ENCODE data around the gene SCGB3A1.

The SCGB3A1 gene

GRCh38 chr5:180558232-180558631 lies 33.1 kb downstream of the SCGB3A1 start:
- no peak overlapping the region for H3K18ac ChIP-seq (ENCODE audit: low read length)
- H2BK15ac ChIP-seq (ENCODE audit: low read length) = no peak overlapping the region
- WGBS, 2 donors (ENCODE audit: extremely low coverage in 2 of 2, insufficient read length in 2 of 2, insufficient replicate concordance in 1 of 2) = no CpG with 5 or more reads among the region's 11 CpGs
- H2AK5ac ChIP-seq (ENCODE audit: low read depth, low read length) = no peak overlapping the region
- no peak overlapping the region for H3K4me2 ChIP-seq (ENCODE audit: insufficient read depth, low read length, poor library complexity, severe bottlenecking)
- no peak overlapping the region for H2BK120ac ChIP-seq (ENCODE audit: low read depth, low read length)
- no peak overlapping the region for H3K27ac ChIP-seq (replicated peaks; ENCODE audit: low read length)
- H3K4me3 ChIP-seq (ENCODE audit: low read length in 2 of 2) = no peak overlapping the region
- peaks cover 2% of the 10 kb centered on the region for H3K79me1 ChIP-seq (ENCODE audit: low read depth, low read length)
- DNase-seq (ENCODE audit: low spot score) = no peak
- no peak overlapping the region for H4K91ac ChIP-seq (ENCODE audit: low read depth, low read length, poor library complexity)
- H3K9ac ChIP-seq (ENCODE audit: low read depth, low read length, poor library complexity) = no peak overlapping the region
- H2BK12ac ChIP-seq (ENCODE audit: low read length) = no peak overlapping the region
- no peak overlapping the region for H2BK5ac ChIP-seq (ENCODE audit: low read length)
- no peak overlapping the region for H3K23ac ChIP-seq (ENCODE audit: low read depth, low read length, poor library complexity)
- H3K36me3 ChIP-seq (replicated peaks in 1 of 2; ENCODE audit: control insufficient read depth in 2 of 2, insufficient read depth in 2 of 2, low read length in 2 of 2) = peaks cover 5 to 89% of the 10 kb centered on the region in 2 donors
- H3K4ac ChIP-seq (ENCODE audit: low read length) = no peak overlapping the region
- H3K14ac ChIP-seq (ENCODE audit: low read length) = no peak overlapping the region
- peaks cover 0 to 10% of the 10 kb centered on the region in 2 donors for H3K9me3 ChIP-seq (replicated peaks in 1 of 2; ENCODE audit: control insufficient read depth in 2 of 2, insufficient read depth in 1 of 2, low read depth in 1 of 2, low read length in 2 of 2)
- H2AFZ ChIP-seq (ENCODE audit: low read length) = no peak overlapping the region
- H3K27me3 ChIP-seq (ENCODE audit: control insufficient read depth in 3 of 3, insufficient read depth in 3 of 3, low read depth in 1 of 3, low read length in 3 of 3) = no peaks in the 10 kb centered on the region
- no peak overlapping the region for H4K8ac ChIP-seq (ENCODE audit: low read depth, low read length)
- no peaks in the 10 kb centered on the region for H3K4me1 ChIP-seq (ENCODE audit: control insufficient read depth in 2 of 2, insufficient read depth in 1 of 2, low read depth in 1 of 2, low read length in 2 of 2)

- Histone ChIP-seq H2AK5ac (ENCODE audit: low read depth, low read length) (no peak overlapping the region), H3K9me3 (replicated peaks in 1 of 2; ENCODE audit: control insufficient read depth in 2 of 2, insufficient read depth in 1 of 2, low read depth in 1 of 2, low read length in 2 of 2) (peaks cover 0 to 10% of the 10 kb centered on the region in 2 donors), H3K4me2 (ENCODE audit: insufficient read depth, low read length, poor library complexity, severe bottlenecking) (no peak overlapping the region), H2BK5ac (ENCODE audit: low read length) (no peak overlapping the region), H3K14ac (ENCODE audit: low read length) (no peak overlapping the region), H2BK12ac (ENCODE audit: low read length) (no peak overlapping the region), H2AFZ (ENCODE audit: low read length) (no peak overlapping the region), H2BK15ac (ENCODE audit: low read length) (no peak overlapping the region), H3K79me1 (ENCODE audit: low read depth, low read length) (peaks cover 2% of the 10 kb centered on the region), H3K9ac (ENCODE audit: low read depth, low read length, poor library complexity) (no peak overlapping the region), H3K4ac (ENCODE audit: low read length) (no peak overlapping the region), H3K18ac (ENCODE audit: low read length) (no peak overlapping the region), H3K27ac (replicated peaks; ENCODE audit: low read length) (no peak overlapping the region), H3K27me3 (ENCODE audit: control insufficient read depth in 3 of 3, insufficient read depth in 3 of 3, low read depth in 1 of 3, low read length in 3 of 3) (no peaks in the 10 kb centered on the region), H3K4me1 (ENCODE audit: control insufficient read depth in 2 of 2, insufficient read depth in 1 of 2, low read depth in 1 of 2, low read length in 2 of 2) (no peaks in the 10 kb centered on the region), H4K91ac (ENCODE audit: low read depth, low read length, poor library complexity) (no peak overlapping the region), H2BK120ac (ENCODE audit: low read depth, low read length) (no peak overlapping the region), H4K8ac (ENCODE audit: low read depth, low read length) (no peak overlapping the region), H3K36me3 (replicated peaks in 1 of 2; ENCODE audit: control insufficient read depth in 2 of 2, insufficient read depth in 2 of 2, low read length in 2 of 2) (peaks cover 5 to 91% of the 10 kb centered on the region in 2 donors), H3K4me3 (ENCODE audit: low read length in 2 of 2) (no peak overlapping the region), H3K23ac (ENCODE audit: low read depth, low read length, poor library complexity) (no peak overlapping the region)
- no peak for DNase-seq (ENCODE audit: low spot score)
- no CpG with 5 or more reads among the region's 2 CpGs for WGBS, 2 donors (ENCODE audit: extremely low coverage in 2 of 2, insufficient read length in 2 of 2, insufficient replicate concordance in 1 of 2)
Measured at GRCh38 chr5:180557217-180557809, 34.0 kb downstream of the SCGB3A1 start.

- no peak overlapping the region for H3K14ac ChIP-seq (ENCODE audit: low read length)
- H3K9ac ChIP-seq (ENCODE audit: low read depth, low read length, poor library complexity) = no peak overlapping the region
- H2BK120ac ChIP-seq (ENCODE audit: low read depth, low read length) = no peak overlapping the region
- no peak overlapping the region for H3K4me3 ChIP-seq (ENCODE audit: low read length in 2 of 2)
- WGBS, 2 donors (ENCODE audit: extremely low coverage in 2 of 2, insufficient read length in 2 of 2, insufficient replicate concordance in 1 of 2) = no CpG with 5 or more reads among the region's 7 CpGs
- no peak overlapping the region for H2BK15ac ChIP-seq (ENCODE audit: low read length)
- H4K91ac ChIP-seq (ENCODE audit: low read depth, low read length, poor library complexity) = no peak overlapping the region
- H3K27ac ChIP-seq (replicated peaks; ENCODE audit: low read length) = no peak overlapping the region
- H2BK12ac ChIP-seq (ENCODE audit: low read length) = no peak overlapping the region
- H3K9me3 ChIP-seq (replicated peaks in 1 of 2; ENCODE audit: control insufficient read depth in 2 of 2, insufficient read depth in 1 of 2, low read depth in 1 of 2, low read length in 2 of 2) = peaks cover 0 to 1% of the 10 kb centered on the region in 2 donors
- H2AK5ac ChIP-seq (ENCODE audit: low read depth, low read length) = no peak overlapping the region
- no peak overlapping the region for H3K18ac ChIP-seq (ENCODE audit: low read length)
- H3K4me2 ChIP-seq (ENCODE audit: insufficient read depth, low read length, poor library complexity, severe bottlenecking) = no peak overlapping the region
- H3K79me1 ChIP-seq (ENCODE audit: low read depth, low read length) = no peaks in the 10 kb centered on the region
- no peaks in the 10 kb centered on the region for H3K27me3 ChIP-seq (ENCODE audit: control insufficient read depth in 3 of 3, insufficient read depth in 3 of 3, low read depth in 1 of 3, low read length in 3 of 3)
- H3K23ac ChIP-seq (ENCODE audit: low read depth, low read length, poor library complexity) = no peak overlapping the region
- no peak overlapping the region for H4K8ac ChIP-seq (ENCODE audit: low read depth, low read length)
- H2BK5ac ChIP-seq (ENCODE audit: low read length) = no peak overlapping the region
- peaks cover 12 to 92% of the 10 kb centered on the region in 2 donors for H3K36me3 ChIP-seq (replicated peaks in 1 of 2; ENCODE audit: control insufficient read depth in 2 of 2, insufficient read depth in 2 of 2, low read length in 2 of 2)
- no peak for DNase-seq (ENCODE audit: low spot score)
- no peaks in the 10 kb centered on the region for H3K4me1 ChIP-seq (ENCODE audit: control insufficient read depth in 2 of 2, insufficient read depth in 1 of 2, low read depth in 1 of 2, low read length in 2 of 2)
- H2AFZ ChIP-seq (ENCODE audit: low read length) = no peak overlapping the region
- H3K4ac ChIP-seq (ENCODE audit: low read length) = no peak overlapping the region
Measured at GRCh38 chr5:180555168-180555921, 36.0 kb downstream of the SCGB3A1 start.

- DNase-seq (ENCODE audit: low spot score) = no peak
Measured at GRCh38 chr5:180553530-180553929, 37.8 kb downstream of the SCGB3A1 start.

More at GRCh38 chr5:180553530-180553929, 37.8 kb downstream of the SCGB3A1 start:
- Histone ChIP-seq H3K23ac (ENCODE audit: low read depth, low read length, poor library complexity) (no peak overlapping the region), H3K36me3 (replicated peaks in 1 of 2; ENCODE audit: control insufficient read depth in 2 of 2, insufficient read depth in 2 of 2, low read length in 2 of 2) (peaks cover 12 to 92% of the 10 kb centered on the region in 2 donors), H3K79me1 (ENCODE audit: low read depth, low read length) (no peaks in the 10 kb centered on the region), H3K9ac (ENCODE audit: low read depth, low read length, poor library complexity) (no peak overlapping the region), H3K4me2 (ENCODE audit: insufficient read depth, low read length, poor library complexity, severe bottlenecking) (no peak overlapping the region), H2BK5ac (ENCODE audit: low read length) (no peak overlapping the region), H3K4me1 (ENCODE audit: control insufficient read depth in 2 of 2, insufficient read depth in 1 of 2, low read depth in 1 of 2, low read length in 2 of 2) (no peaks in the 10 kb centered on the region), H3K9me3 (replicated peaks in 1 of 2; ENCODE audit: control insufficient read depth in 2 of 2, insufficient read depth in 1 of 2, low read depth in 1 of 2, low read length in 2 of 2) (no peaks in the 10 kb centered on the region), H3K4ac (ENCODE audit: low read length) (no peak overlapping the region), H4K8ac (ENCODE audit: low read depth, low read length) (no peak overlapping the region), H3K18ac (ENCODE audit: low read length) (no peak overlapping the region), H2BK12ac (ENCODE audit: low read length) (no peak overlapping the region), H2AK5ac (ENCODE audit: low read depth, low read length) (no peak overlapping the region), H2BK120ac (ENCODE audit: low read depth, low read length) (no peak overlapping the region), H2BK15ac (ENCODE audit: low read length) (no peak overlapping the region), H3K27me3 (ENCODE audit: control insufficient read depth in 3 of 3, insufficient read depth in 3 of 3, low read depth in 1 of 3, low read length in 3 of 3) (no peaks in the 10 kb centered on the region), H4K91ac (ENCODE audit: low read depth, low read length, poor library complexity) (no peak overlapping the region), H3K27ac (replicated peaks; ENCODE audit: low read length) (no peak overlapping the region), H2AFZ (ENCODE audit: low read length) (no peak overlapping the region), H3K14ac (ENCODE audit: low read length) (no peak overlapping the region), H3K4me3 (ENCODE audit: low read length in 2 of 2) (no peak overlapping the region)
- no CpG with 5 or more reads among the region's 3 CpGs for WGBS, 2 donors (ENCODE audit: extremely low coverage in 2 of 2, insufficient read length in 2 of 2, insufficient replicate concordance in 1 of 2)
